Measurements from ENCODE around the gene ZFYVE21.

DNA sequence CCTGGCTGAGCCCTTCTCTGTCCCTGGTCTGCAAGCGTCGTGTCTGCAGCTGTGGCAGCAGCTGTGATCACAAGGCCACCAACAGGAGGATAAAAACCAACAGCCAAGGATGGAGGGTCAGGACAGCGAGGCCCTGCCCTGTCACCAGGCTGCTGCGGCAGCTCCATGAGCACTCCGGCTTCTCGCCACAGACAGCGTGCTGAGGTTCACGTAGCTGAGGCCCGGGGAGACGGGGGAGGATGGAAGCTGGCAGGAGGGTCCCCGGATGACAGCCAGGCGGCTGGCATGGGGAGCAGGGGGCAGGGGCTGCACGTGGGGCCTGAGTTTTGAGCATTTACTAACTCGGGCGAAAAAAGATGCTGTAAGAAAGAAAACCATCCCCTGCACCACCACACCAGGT, 5.8 kb upstream of the ZFYVE21 start:
- TF ChIP-seq, protein P1, sequence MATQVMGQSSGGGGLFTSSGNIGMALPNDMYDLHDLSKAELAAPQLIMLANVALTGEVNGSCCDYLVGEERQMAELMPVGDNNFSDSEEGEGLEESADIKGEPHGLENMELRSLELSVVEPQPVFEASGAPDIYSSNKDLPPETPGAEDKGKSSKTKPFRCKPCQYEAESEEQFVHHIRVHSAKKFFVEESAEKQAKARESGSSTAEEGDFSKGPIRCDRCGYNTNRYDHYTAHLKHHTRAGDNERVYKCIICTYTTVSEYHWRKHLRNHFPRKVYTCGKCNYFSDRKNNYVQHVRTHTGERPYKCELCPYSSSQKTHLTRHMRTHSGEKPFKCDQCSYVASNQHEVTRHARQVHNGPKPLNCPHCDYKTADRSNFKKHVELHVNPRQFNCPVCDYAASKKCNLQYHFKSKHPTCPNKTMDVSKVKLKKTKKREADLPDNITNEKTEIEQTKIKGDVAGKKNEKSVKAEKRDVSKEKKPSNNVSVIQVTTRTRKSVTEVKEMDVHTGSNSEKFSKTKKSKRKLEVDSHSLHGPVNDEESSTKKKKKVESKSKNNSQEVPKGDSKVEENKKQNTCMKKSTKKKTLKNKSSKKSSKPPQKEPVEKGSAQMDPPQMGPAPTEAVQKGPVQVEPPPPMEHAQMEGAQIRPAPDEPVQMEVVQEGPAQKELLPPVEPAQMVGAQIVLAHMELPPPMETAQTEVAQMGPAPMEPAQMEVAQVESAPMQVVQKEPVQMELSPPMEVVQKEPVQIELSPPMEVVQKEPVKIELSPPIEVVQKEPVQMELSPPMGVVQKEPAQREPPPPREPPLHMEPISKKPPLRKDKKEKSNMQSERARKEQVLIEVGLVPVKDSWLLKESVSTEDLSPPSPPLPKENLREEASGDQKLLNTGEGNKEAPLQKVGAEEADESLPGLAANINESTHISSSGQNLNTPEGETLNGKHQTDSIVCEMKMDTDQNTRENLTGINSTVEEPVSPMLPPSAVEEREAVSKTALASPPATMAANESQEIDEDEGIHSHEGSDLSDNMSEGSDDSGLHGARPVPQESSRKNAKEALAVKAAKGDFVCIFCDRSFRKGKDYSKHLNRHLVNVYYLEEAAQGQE (IDR thresholded peaks at IDR 0.05; ENCODE audit: low read depth), result no peak
- no peak for TF ChIP-seq POLR2A (IDR thresholded peaks at IDR 0.05; ENCODE audit: borderline replicate concordance, extremely low read depth, insufficient read depth, insufficient read length)
- TF ChIP-seq CTCF (IDR thresholded peaks at IDR 0.05 in 2 of 3, conservative IDR thresholded peaks at IDR 0.05 in 1 of 3; ENCODE audit: borderline replicate concordance in 1 of 3, insufficient read depth in 1 of 3, low read depth in 2 of 3, low read length in 2 of 3), result no peak
- no peak for TF ChIP-seq ATF3 (IDR thresholded peaks at IDR 0.05)
- no peak for TF ChIP-seq CEBPB (IDR thresholded peaks at IDR 0.05; ENCODE audit: low read depth)
- TF ChIP-seq POLR2AphosphoS5 (IDR thresholded peaks at IDR 0.05; ENCODE audit: low read depth, low read length), result 0 out of 2 replicates have a peak, but pooled peaks have one; percentile 11
- TF ChIP-seq EZH2 (IDR thresholded peaks at IDR 0.05), result no peak
- TF ChIP-seq ZFX (IDR thresholded peaks at IDR 0.05), result no peak
- TF ChIP-seq, protein P2, sequence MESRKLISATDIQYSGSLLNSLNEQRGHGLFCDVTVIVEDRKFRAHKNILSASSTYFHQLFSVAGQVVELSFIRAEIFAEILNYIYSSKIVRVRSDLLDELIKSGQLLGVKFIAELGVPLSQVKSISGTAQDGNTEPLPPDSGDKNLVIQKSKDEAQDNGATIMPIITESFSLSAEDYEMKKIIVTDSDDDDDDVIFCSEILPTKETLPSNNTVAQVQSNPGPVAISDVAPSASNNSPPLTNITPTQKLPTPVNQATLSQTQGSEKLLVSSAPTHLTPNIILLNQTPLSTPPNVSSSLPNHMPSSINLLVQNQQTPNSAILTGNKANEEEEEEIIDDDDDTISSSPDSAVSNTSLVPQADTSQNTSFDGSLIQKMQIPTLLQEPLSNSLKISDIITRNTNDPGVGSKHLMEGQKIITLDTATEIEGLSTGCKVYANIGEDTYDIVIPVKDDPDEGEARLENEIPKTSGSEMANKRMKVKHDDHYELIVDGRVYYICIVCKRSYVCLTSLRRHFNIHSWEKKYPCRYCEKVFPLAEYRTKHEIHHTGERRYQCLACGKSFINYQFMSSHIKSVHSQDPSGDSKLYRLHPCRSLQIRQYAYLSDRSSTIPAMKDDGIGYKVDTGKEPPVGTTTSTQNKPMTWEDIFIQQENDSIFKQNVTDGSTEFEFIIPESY (IDR thresholded peaks at IDR 0.05; ENCODE audit: extremely low read depth, insufficient replicate concordance, low read length), result no peak
- TF ChIP-seq ZNF274 (IDR thresholded peaks at IDR 0.05; ENCODE audit: low read depth, low read length), result no peak
